CD4-positive, alpha-beta T cell (primary cell): ENCODE results near the gene ZNF813. TPM values are rescaled to one million over a fixed set of nuclear protein-coding genes. Genes with fewer than 3 reads are reported as not detected.
"Not testable (repeated sequence)": the region's sequence is repeated elsewhere in the genome, so short reads cannot be mapped to it uniquely, and the experiment has no call there.

Source experiments
- ATAC-seq: fragments of 200-7000 bp; cut with Tn5 transposase; one replicate; pipeline ENCODE4 v1.10.0; 2022; ENCODE audit warnings: mild to moderate bottlenecking; ENCODE audit not compliant: poor library complexity
- CTCF ChIA-PET: fragments of 350-600 bp; sonication (Branson Sonifier 250); formaldehyde crosslinking; loops from one replicate; lab custom pipeline; 2021; ENCODE audit warnings: antibody characterized with exemption, inconsistent platforms; lab: Charles Lee
- POLR2A ChIA-PET: fragments of 350-600 bp; sonication (Branson Sonifier 250); formaldehyde crosslinking; loops from one replicate; lab custom pipeline; 2021; ENCODE audit warnings: antibody characterized with exemption, inconsistent platforms; lab: Charles Lee
- DNase-seq, 14 experiments: peaks; one replicate each; pipeline ENCODE4 v3.0.0-alpha.2; 2013 to 2020; ENCODE audit warnings: mixed read lengths in 2 of 14
- H3K27ac ChIP-seq, 2 donors: one replicate each; pipeline versions ENCODE4 v1.5.1 to v1.7.0; 2013; ENCODE audit warnings: low read length in 2 of 2, low read depth in 1 of 2, mild to moderate bottlenecking in 1 of 2
- H3K27me3 ChIP-seq, 2 experiments: 1 replicate in 1 of 2; 2 replicates in 1 of 2; pipeline versions ENCODE4 v1.6.1 to v1.7.0; 2013; ENCODE audit warnings: low read length in 2 of 2, control low read depth in 1 of 2, mild to moderate bottlenecking in 1 of 2, moderate library complexity in 1 of 2; ENCODE audit not compliant: insufficient read depth in 2 of 2, control insufficient read depth in 1 of 2
- H3K36me3 ChIP-seq: one replicate; pipeline ENCODE4 v1.6.1; 2013; ENCODE audit warnings: low read length, control low read depth; ENCODE audit not compliant: insufficient read depth
- H3K4me1 ChIP-seq: one replicate; pipeline ENCODE4 v1.6.1; 2013; ENCODE audit warnings: low read length, control low read depth; ENCODE audit not compliant: insufficient read depth
- H3K4me3 ChIP-seq: one replicate; pipeline ENCODE4 v1.5.1; 2013; ENCODE audit warnings: mild to moderate bottlenecking, low read length, moderate library complexity
- H3K9me3 ChIP-seq, 2 experiments: 1 replicate in 1 of 2; 2 replicates in 1 of 2; pipeline versions ENCODE4 v1.6.1 to v1.7.0; 2013; ENCODE audit warnings: low read length in 2 of 2, mild to moderate bottlenecking in 2 of 2, control low read depth in 1 of 2, moderate library complexity in 1 of 2; ENCODE audit not compliant: control insufficient read depth in 1 of 2, insufficient read depth in 1 of 2
- H3K27ac Mint-ChIP-seq: one replicate; pipeline ENCODE4 v1.8.0; 2020; ENCODE audit warnings: mixed read lengths
- H3K27me3 Mint-ChIP-seq: one replicate; pipeline ENCODE4 v1.8.0; 2021; ENCODE audit warnings: mixed read lengths
- H3K36me3 Mint-ChIP-seq: one replicate; pipeline ENCODE4 v1.8.0; 2021; ENCODE audit warnings: low read depth, mixed read lengths
- H3K4me1 Mint-ChIP-seq: one replicate; pipeline ENCODE4 v1.8.0; 2021; ENCODE audit warnings: low read depth, mixed read lengths
- H3K4me3 Mint-ChIP-seq: one replicate; pipeline ENCODE4 v1.8.0; 2020; ENCODE audit warnings: mild to moderate bottlenecking, mixed read lengths
- H3K9me3 Mint-ChIP-seq: one replicate; pipeline ENCODE4 v1.8.0; 2020; ENCODE audit warnings: mixed read lengths
- CTCF ChIP-seq: fragments of 200-600 bp; IDR thresholded peaks from one replicate; pipeline ENCODE4 v1.8.0; 2022; ENCODE audit warnings: antibody characterized with exemption, mild to moderate bottlenecking
- intact Hi-C, 2 experiments: fragments of 100-400 bp; cut with DNase I in 1 of 2; cut with micrococcal nuclease in 1 of 2; formaldehyde crosslinking; loops; one replicate each; pipeline versions ENCODE4 v1.15.1 to v1.9.0; 2023 to 2025; cut with DNase I, micrococcal nuclease
- total RNA-seq, 174 experiments: library from RNA in 2 of 174; stranded (reverse) in 2 of 174; gene quantifications; one replicate each; pipeline ENCODE4 v1.2.3 and lab custom pipeline; 2021 to 2026

Gene ZNF813
- total RNA-seq, 2 experiments from 2014 or later = 2.0 to 2.7 TPM

- H3K27me3 ChIP-seq, H3K4me3 ChIP-seq, POLR2A ChIA-PET, intact Hi-C loops, H3K27ac Mint-ChIP-seq, CTCF ChIA-PET, ATAC-seq, H3K27me3 Mint-ChIP-seq, H3K27ac ChIP-seq, H3K4me3 Mint-ChIP-seq, H3K4me1 ChIP-seq, H3K4me1 Mint-ChIP-seq, DNase-seq: not testable (repeated sequence)
- peaks cover 31% of the 10 kb centered on the region for H3K36me3 ChIP-seq
- peaks cover 97% of the 10 kb centered on the region for H3K36me3 Mint-ChIP-seq
- H3K9me3 Mint-ChIP-seq = peaks cover 26% of the 10 kb centered on the region
- H3K9me3 ChIP-seq = peaks cover 51 to 64% of the 10 kb centered on the region in 2 experiments
Measured at GRCh38 chr19:53447196-53447595, 20.3 kb upstream of the ZNF813 start.

- Mint-ChIP-seq H3K27me3 (no peaks in the 10 kb centered on the region), H3K4me3 (no peak overlapping the region), H3K27ac (no peak overlapping the region), H3K9me3 (peaks cover 29% of the 10 kb centered on the region), H3K4me1 (no peaks in the 10 kb centered on the region), H3K36me3 (peaks cover 89% of the 10 kb centered on the region)
- ATAC-seq (no peak), DNase-seq (no peak)
- no peaks in the 10 kb centered on the region for H3K4me1 ChIP-seq
- H3K36me3 ChIP-seq = peaks cover 43% of the 10 kb centered on the region
- ChIA-PET CTCF (no interaction called here), POLR2A (no interaction called here)
- H3K9me3 ChIP-seq = peaks cover 49 to 88% of the 10 kb centered on the region in 2 experiments
- H3K27me3 ChIP-seq = no peaks in the 10 kb centered on the region
- no peak overlapping the region for H3K4me3 ChIP-seq
- no peak for TF ChIP-seq CTCF
- no peak overlapping the region for H3K27ac ChIP-seq
- intact Hi-C loops = no loop called here
Measured at GRCh38 chr19:53455828-53456227, 11.7 kb upstream of the ZNF813 start.

- CTCF ChIA-PET, intact Hi-C loops, H3K27ac Mint-ChIP-seq, H3K36me3 ChIP-seq, DNase-seq, H3K27me3 ChIP-seq, H3K27ac ChIP-seq, H3K4me1 Mint-ChIP-seq, ATAC-seq, H3K4me1 ChIP-seq, H3K4me3 ChIP-seq, POLR2A ChIA-PET, H3K4me3 Mint-ChIP-seq: not testable (repeated sequence)
- Mint-ChIP-seq H3K9me3 (peaks cover 43% of the 10 kb centered on the region), H3K27me3 (peaks cover 19% of the 10 kb centered on the region), H3K36me3 (peaks cover 64% of the 10 kb centered on the region)
- H3K9me3 ChIP-seq = peaks cover 50 to 57% of the 10 kb centered on the region in 2 experiments
Measured at GRCh38 chr19:53460131-53460721, 7.3 kb upstream of the ZNF813 start.

GRCh38 chr19:53461866-53462265, 5.7 kb upstream of the ZNF813 start:
- Mint-ChIP-seq H3K27me3 (peaks cover 19% of the 10 kb centered on the region), H3K9me3 (peaks cover 29% of the 10 kb centered on the region), H3K4me1 (peaks cover 5% of the 10 kb centered on the region), H3K36me3 (peaks cover 48% of the 10 kb centered on the region), H3K4me3 (no peak overlapping the region), H3K27ac (no peak overlapping the region)
- no peak for ATAC-seq
- Histone ChIP-seq H3K27me3 (peaks cover 0 to 5% of the 10 kb centered on the region in 2 experiments), H3K9me3 (peaks cover 40 to 50% of the 10 kb centered on the region in 2 experiments), H3K27ac (no peak overlapping the region), H3K4me3 (no peak overlapping the region), H3K4me1 (peaks cover 4% of the 10 kb centered on the region), H3K36me3 (no peaks in the 10 kb centered on the region)
- POLR2A ChIA-PET = no interaction called here
- no peak for DNase-seq
- TF ChIP-seq CTCF = no peak
- intact Hi-C loops = no loop called here
- CTCF ChIA-PET = interaction anchor here (0.5 kb wide), 1 partner anchor 1272 kb away, joined by 3 read pairs; the partner anchor contains the start of gene PPP2R1A
